ENCODE measurements around the gene SGK1. TPM values are rescaled to one million over a fixed set of nuclear protein-coding genes. Genes with fewer than 3 reads are reported as not detected.

SGK1 gene
- polyA plus RNA-seq, 1 of the 3 experiments (the other 2 are of a cell fraction) = 440 TPM

- POLR2A ChIA-PET = no interaction called here
These were observed 21.3 kb upstream of the SGK1 start for GRCh38 chr6:134339216-134339615.

GRCh38 chr6:134331256-134331655, 13.3 kb upstream of the SGK1 start:
- no peak overlapping the region for H3K9ac ChIP-seq
- H3K9me2 ChIP-seq = no peaks in the 10 kb centered on the region
- no peak for DNase-seq
- H3K4me3 ChIP-seq (ENCODE audit: low read depth in 2 of 2, low read length in 1 of 2) = no peak overlapping the region
- H3K4me2 ChIP-seq = no peak overlapping the region
- H3K4me1 ChIP-seq (ENCODE audit: control insufficient read depth in 1 of 2, insufficient read depth in 2 of 2, low read depth in 1 of 2, low read length in 1 of 2) = no peaks in the 10 kb centered on the region
- WGBS (ENCODE audit: low lambda C conversion rate) = 97% methylated on average over 2 of the region's 2 CpGs
- H2AFZ ChIP-seq (ENCODE audit: low read depth) = no peak overlapping the region
- H3K36me3 ChIP-seq (replicated peaks in 1 of 2; ENCODE audit: control insufficient read depth in 1 of 2, insufficient read depth in 2 of 2, low read length in 1 of 2) = no peaks in the 10 kb centered on the region
- H3K27ac ChIP-seq (ENCODE audit: low read depth in 2 of 2, low read length in 1 of 2) = no peak overlapping the region
- no peaks in the 10 kb centered on the region for H3F3A ChIP-seq (replicated peaks; ENCODE audit: insufficient read depth)
- no peaks in the 10 kb centered on the region for H4K20me1 ChIP-seq (ENCODE audit: insufficient read depth)
- H3K27me3 ChIP-seq (ENCODE audit: insufficient read depth) = no peaks in the 10 kb centered on the region
- CTCF ChIA-PET = no interaction called here
- POLR2A ChIA-PET = no interaction called here
- H3K9me3 ChIP-seq = no peaks in the 10 kb centered on the region
- H3K79me2 ChIP-seq (ENCODE audit: insufficient read depth) = no peaks in the 10 kb centered on the region
- no peak for TF ChIP-seq JUND (IDR thresholded peaks at IDR 0.05)
- TF ChIP-seq GABPA (IDR thresholded peaks at IDR 0.05; ENCODE audit: low read depth) = no peak
- no peak for TF ChIP-seq RFX5 (IDR thresholded peaks at IDR 0.05; ENCODE audit: low read length)
- TF ChIP-seq IRF3 (IDR thresholded peaks at IDR 0.05; ENCODE audit: low read depth, low read length) = no peak
- TF ChIP-seq YY1 (IDR thresholded peaks at IDR 0.05; ENCODE audit: low read depth) = no peak
- TF ChIP-seq FOSL2 (IDR thresholded peaks at IDR 0.05; ENCODE audit: borderline replicate concordance, low read depth) = no peak
- TF ChIP-seq REST (IDR thresholded peaks at IDR 0.05; ENCODE audit: low read depth, low read length) = no peak

More at GRCh38 chr6:134339216-134339615, 21.3 kb upstream of the SGK1 start:
- TF ChIP-seq RXRA (IDR thresholded peaks at IDR 0.05; ENCODE audit: borderline replicate concordance, low read depth) = no peak
- TF ChIP-seq MEF2A (IDR thresholded peaks at IDR 0.05; ENCODE audit: borderline replicate concordance, low read depth) = no peak
- no peaks in the 10 kb centered on the region for H3K9me3 ChIP-seq
- H3K27ac ChIP-seq (ENCODE audit: low read depth in 2 of 2, low read length in 1 of 2) = no peak overlapping the region
- H3K79me2 ChIP-seq (ENCODE audit: insufficient read depth) = no peaks in the 10 kb centered on the region
- no peak overlapping the region for H2AFZ ChIP-seq (ENCODE audit: low read depth)
- H3K9ac ChIP-seq = no peak overlapping the region
- CTCF ChIA-PET = no interaction called here
- no peaks in the 10 kb centered on the region for H3K4me1 ChIP-seq (ENCODE audit: control insufficient read depth in 1 of 2, insufficient read depth in 2 of 2, low read depth in 1 of 2, low read length in 1 of 2)
- no peaks in the 10 kb centered on the region for H3K36me3 ChIP-seq (replicated peaks in 1 of 2; ENCODE audit: control insufficient read depth in 1 of 2, insufficient read depth in 2 of 2, low read length in 1 of 2)
- H4K20me1 ChIP-seq (ENCODE audit: insufficient read depth) = no peaks in the 10 kb centered on the region
- H3K4me3 ChIP-seq (ENCODE audit: low read depth in 2 of 2, low read length in 1 of 2) = no peak overlapping the region
- H3K4me2 ChIP-seq = no peak overlapping the region
- DNase-seq = no peak
- no peaks in the 10 kb centered on the region for H3K9me2 ChIP-seq
- H3K27me3 ChIP-seq (ENCODE audit: insufficient read depth) = no peaks in the 10 kb centered on the region
- no peaks in the 10 kb centered on the region for H3F3A ChIP-seq (replicated peaks; ENCODE audit: insufficient read depth)

Data from SK-N-SH (cell line).